ENCODE data around the gene KCNK15.

KCNK15 gene

GRCh38 chr20:44796311-44796710 is 50.6 kb downstream of the KCNK15 start:
- DNase-seq (ENCODE audit: low read depth in 2 of 2) = no peak
- TF ChIP-seq CTCF (IDR thresholded peaks at IDR 0.05; ENCODE audit: low read depth, low read length) = no peak

GRCh38 chr20:44796758-44797457 is 51.2 kb downstream of the KCNK15 start:
- no peak overlapping the region for H3K4me3 ChIP-seq (replicated peaks in 1 of 2; ENCODE audit: low read depth in 2 of 2, low read length in 2 of 2)
- DNase-seq (ENCODE audit: low read depth in 2 of 2) = no peak
- TF ChIP-seq CTCF (IDR thresholded peaks at IDR 0.05; ENCODE audit: low read depth, low read length) = no peak

More at GRCh38 chr20:44796311-44796710, 50.6 kb downstream of the KCNK15 start:
- no peak overlapping the region for H3K4me3 ChIP-seq (replicated peaks in 1 of 2; ENCODE audit: low read depth in 2 of 2, low read length in 2 of 2)

GRCh38 chr20:44799691-44800090 is 54.0 kb downstream of the KCNK15 start:
- H3K4me3 ChIP-seq (replicated peaks in 1 of 2; ENCODE audit: low read depth in 2 of 2, low read length in 2 of 2) = no peak overlapping the region
- TF ChIP-seq CTCF (IDR thresholded peaks at IDR 0.05; ENCODE audit: low read depth, low read length) = no peak
- DNase-seq (ENCODE audit: low read depth in 2 of 2) = no peak

- DNase-seq (ENCODE audit: low read depth in 2 of 2) = peak in 1 of 2 donors; percentile 4
- H3K4me3 ChIP-seq (replicated peaks in 1 of 2; ENCODE audit: low read depth in 2 of 2, low read length in 2 of 2) = no peak overlapping the region
- TF ChIP-seq CTCF (IDR thresholded peaks at IDR 0.05; ENCODE audit: low read depth, low read length) = peak; percentile 21
Measured at GRCh38 chr20:44800391-44801046, 54.9 kb downstream of the KCNK15 start.

All from cardiac fibroblast (primary cell).